BLaER1 treated with 17β-estradiol and CSF1 and Interleukin-3, amounts not matched to agents 10 nM and 100 nM (cell line): Measurements from ENCODE around the gene PDXP.

Source experiments
- H3K27ac ChIP-seq, 11 experiments: shearing (Covaris generic); formaldehyde crosslinking; 2 replicates each; pipeline ENCODE4 v1.8.1; 2022
- H3K27me3 ChIP-seq, 11 experiments: shearing (Covaris generic); formaldehyde crosslinking; 2 replicates each; pipeline ENCODE4 v1.8.1; 2022
- H3K36me3 ChIP-seq, 11 experiments: shearing (Covaris generic); formaldehyde crosslinking; 2 replicates each; pipeline ENCODE4 v1.8.1; 2022
- H3K4me1 ChIP-seq, 10 experiments: shearing (Covaris generic); formaldehyde crosslinking; 2 replicates each; pipeline ENCODE4 v1.8.1; 2022
- H3K4me2 ChIP-seq, 11 experiments: shearing (Covaris generic); formaldehyde crosslinking; 2 replicates each; pipeline ENCODE4 v1.8.1; 2022
- H3K4me3 ChIP-seq, 10 experiments: shearing (Covaris generic); formaldehyde crosslinking; 2 replicates each; pipeline ENCODE4 v1.8.1; 2022
- H3K9ac ChIP-seq, 11 experiments: shearing (Covaris generic); formaldehyde crosslinking; 2 replicates each; pipeline ENCODE4 v1.8.1; 2022
- H3K9me3 ChIP-seq, 11 experiments: shearing (Covaris generic); formaldehyde crosslinking; replicated peaks in 1 of 11; 2 replicates each; pipeline ENCODE4 v1.8.1; 2022
- H4K20me1 ChIP-seq, 11 experiments: shearing (Covaris generic); formaldehyde crosslinking; 2 replicates each; pipeline ENCODE4 v1.8.1; 2022
- Cebpa-rat ChIP-seq, 11 experiments: shearing (Covaris generic); IDR thresholded peaks; 2 replicates each; pipeline ENCODE4 v1.8.1; 2022

The PDXP gene

DNA sequence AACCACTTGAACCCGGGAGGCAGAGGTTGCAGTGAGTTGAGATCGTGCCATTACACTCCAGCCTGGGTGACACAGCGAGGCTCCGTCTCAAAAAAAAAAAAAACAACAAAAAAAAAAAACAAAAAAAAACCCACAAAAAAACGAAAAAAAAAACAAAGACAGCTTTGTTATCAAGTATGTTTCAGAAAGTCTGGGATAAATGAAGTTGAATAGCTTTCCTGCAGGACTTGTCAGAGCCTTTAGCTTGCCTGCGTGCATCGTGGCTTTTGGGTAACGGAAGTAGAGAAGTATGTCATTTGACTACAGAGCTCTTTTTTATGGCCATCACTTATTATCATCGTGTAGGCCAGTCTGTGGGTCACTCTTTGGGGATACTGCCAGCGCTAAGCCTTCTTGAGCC, 53.0 kb downstream of the PDXP start:
- no peaks in the 10 kb centered on the region for H3K9me3 ChIP-seq
- H3K36me3 ChIP-seq, result peaks cover 0 to 36% (median 17%) of the 10 kb centered on the region in 11 experiments; a peak in 13 of 22 replicates
- no peak overlapping the region for H3K4me2 ChIP-seq
- no peak overlapping the region for H3K27ac ChIP-seq
- H3K27me3 ChIP-seq, result no peaks in the 10 kb centered on the region
- no peaks in the 10 kb centered on the region; a peak in 1 of 22 replicates for H4K20me1 ChIP-seq
- no peak overlapping the region for H3K9ac ChIP-seq
- TF ChIP-seq Cebpa-rat (IDR thresholded peaks at IDR 0.05), result no peak
- no peak overlapping the region for H3K4me3 ChIP-seq
- H3K4me1 ChIP-seq, result peaks cover 37 to 63% (median 52%) of the 10 kb centered on the region in 10 experiments

DNA sequence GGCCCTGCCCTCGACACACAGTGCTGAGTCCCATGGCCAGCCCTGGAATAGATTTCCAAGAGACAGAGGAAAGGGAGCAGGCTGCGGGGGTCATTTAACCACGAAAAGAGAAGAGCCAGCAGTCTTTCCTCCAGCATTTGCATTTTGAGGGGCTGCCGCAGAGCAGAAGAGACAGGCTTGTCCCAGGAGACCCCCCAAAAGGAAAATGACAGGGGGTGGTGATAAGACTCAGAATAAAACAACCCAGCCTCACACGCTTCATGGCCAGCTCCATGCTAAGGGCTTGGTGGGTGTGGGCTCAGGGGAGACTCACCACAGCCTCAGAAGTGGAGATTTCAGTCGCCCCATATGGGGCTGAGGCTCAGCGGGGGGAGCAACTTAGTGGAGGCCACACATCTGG, 55.2 kb downstream of the PDXP start:
- TF ChIP-seq Cebpa-rat (IDR thresholded peaks at IDR 0.05), result no peak
- peak overlapping the region; percentile 1 to 73 (median 54); a peak in 18 of 22 replicates for H3K9ac ChIP-seq
- H4K20me1 ChIP-seq, result no peaks in the 10 kb centered on the region; a peak in 1 of 22 replicates
- no peaks in the 10 kb centered on the region for H3K27me3 ChIP-seq
- H3K4me3 ChIP-seq, result no peak overlapping the region
- peaks cover 0 to 35% (median 21%) of the 10 kb centered on the region in 11 experiments; a peak in 14 of 22 replicates for H3K36me3 ChIP-seq
- peak overlapping the region; percentile 41 to 94 (median 82); a peak in 21 of 22 replicates for H3K4me2 ChIP-seq
- H3K4me1 ChIP-seq, result peaks cover 37 to 70% (median 63%) of the 10 kb centered on the region in 10 experiments
- H3K27ac ChIP-seq, result peak overlapping the region in 9 of 11 experiments; percentile 26 to 98 (median 64); a peak in 17 of 22 replicates
- H3K9me3 ChIP-seq, result peaks cover 0 to 10% (median 9%) of the 10 kb centered on the region in 11 experiments; a peak in 14 of 22 replicates

DNA sequence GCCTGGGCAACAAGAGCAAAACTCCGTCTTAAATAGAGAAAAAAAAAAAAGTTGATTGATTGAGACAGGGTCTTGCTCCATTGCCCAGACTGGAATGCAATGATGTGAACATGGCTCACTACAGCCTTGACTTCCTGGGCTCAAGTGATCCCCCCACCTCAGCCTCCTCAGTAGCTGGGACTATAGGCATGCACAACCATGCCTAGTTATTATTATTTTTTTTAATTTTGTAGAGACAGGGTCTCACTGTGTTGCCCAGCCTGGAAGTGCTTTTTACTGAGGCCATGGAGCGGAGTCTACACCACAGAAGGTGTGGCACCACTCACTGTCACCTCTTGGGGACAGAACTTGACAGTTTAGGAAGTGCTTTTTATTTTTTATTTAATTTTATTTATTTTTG, 56.1 kb downstream of the PDXP start:
- Histone ChIP-seq H3K27ac (peak overlapping the region in 4 of 11 experiments; percentile 92 to 98 (median 94); a peak in 7 of 22 replicates), H3K4me3 (no peak overlapping the region), H3K4me1 (peaks cover 29 to 72% (median 66%) of the 10 kb centered on the region in 10 experiments), H3K9ac (no peak overlapping the region), H3K4me2 (peak overlapping the region in 9 of 11 experiments; percentile 69 to 94 (median 87); a peak in 16 of 22 replicates), H3K36me3 (peaks cover 0 to 29% (median 18%) of the 10 kb centered on the region in 11 experiments; a peak in 15 of 22 replicates), H4K20me1 (no peaks in the 10 kb centered on the region; a peak in 1 of 22 replicates), H3K9me3 (peaks cover 0 to 10% (median 9%) of the 10 kb centered on the region in 11 experiments; a peak in 14 of 22 replicates), H3K27me3 (no peaks in the 10 kb centered on the region)
- no peak for TF ChIP-seq Cebpa-rat (IDR thresholded peaks at IDR 0.05)

GRCh38 chr22:37715760-37716159, 57.2 kb downstream of the PDXP start:
- Histone ChIP-seq H3K4me2 (peak overlapping the region; percentile 46 to 94 (median 82)), H3K4me1 (peaks cover 29 to 63% (median 60%) of the 10 kb centered on the region in 10 experiments), H3K27ac (peak overlapping the region in 9 of 11 experiments; percentile 75 to 98 (median 88); a peak in 18 of 22 replicates), H4K20me1 (no peaks in the 10 kb centered on the region), H3K9me3 (peaks cover 0 to 10% (median 9%) of the 10 kb centered on the region in 11 experiments; a peak in 14 of 22 replicates), H3K27me3 (no peaks in the 10 kb centered on the region), H3K9ac (peak overlapping the region in 9 of 11 experiments; percentile 58 to 82 (median 76); a peak in 15 of 22 replicates), H3K36me3 (peaks cover 0 to 20% (median 9%) of the 10 kb centered on the region in 11 experiments; a peak in 13 of 22 replicates), H3K4me3 (no peak overlapping the region; a peak in 1 of 20 replicates)
- no peak for TF ChIP-seq Cebpa-rat (IDR thresholded peaks at IDR 0.05)
